ENCODE results near the gene TMEM139. TPM values are rescaled to one million over a fixed set of nuclear protein-coding genes. Genes with fewer than 3 reads are reported as not detected.

The TMEM139 gene
- polyA plus RNA-seq, 1 of the 3 experiments (the other 2 are of a cell fraction): 0.05 TPM

- WGBS (ENCODE audit: low lambda C conversion rate): 99% methylated on average over 2 of the region's 2 CpGs
- POLR2A ChIA-PET: interaction anchor here (2.0 kb wide), 1 partner anchor 20 kb away, joined by 7 read pairs; the partner anchor contains the start of gene CASP2
Measured at GRCh38 chr7:143308632-143309031, 23.9 kb downstream of the TMEM139 start.

More at GRCh38 chr7:143308632-143309031, 23.9 kb downstream of the TMEM139 start:
- Histone ChIP-seq H3K79me2 (ENCODE audit: insufficient read depth) (no peaks in the 10 kb centered on the region; the same call in 1 of the 2 replicates), H3K27me3 (ENCODE audit: insufficient read depth) (no peaks in the 10 kb centered on the region), H3K4me2 (no peak overlapping the region), H3K9me2 (no peaks in the 10 kb centered on the region), H2AFZ (ENCODE audit: low read depth) (no peak overlapping the region), H3K9ac (no peak overlapping the region), H3K27ac (ENCODE audit: low read depth in 2 of 2, low read length in 1 of 2) (no peak overlapping the region), H3K9me3 (no peaks in the 10 kb centered on the region), H3F3A (replicated peaks; ENCODE audit: insufficient read depth) (peaks cover 6% of the 10 kb centered on the region), H3K36me3 (replicated peaks in 1 of 2; ENCODE audit: control insufficient read depth in 1 of 2, insufficient read depth in 2 of 2, low read length in 1 of 2) (peaks cover 42 to 55% of the 10 kb centered on the region in 2 experiments), H3K4me1 (ENCODE audit: control insufficient read depth in 1 of 2, insufficient read depth in 2 of 2, low read depth in 1 of 2, low read length in 1 of 2) (no peaks in the 10 kb centered on the region; a peak in 1 of 4 replicates), H4K20me1 (ENCODE audit: insufficient read depth) (peaks cover 5% of the 10 kb centered on the region; the same call in 1 of the 2 replicates), H3K4me3 (ENCODE audit: low read depth in 2 of 2, low read length in 1 of 2) (no peak overlapping the region)
- CTCF ChIA-PET: interaction anchor here (1.0 to 3.5 kb wide), 6 partner anchors 9 to 108 kb away, joined by 3 to 26 read pairs (median 6); partner anchors contain the start of gene CASP2
- no peak for DNase-seq
- TF ChIP-seq RAD21 (IDR thresholded peaks at IDR 0.05; ENCODE audit: low read length): no peak
- TF ChIP-seq TCF12 (IDR thresholded peaks at IDR 0.05): no peak
- no peak for TF ChIP-seq EP300 (IDR thresholded peaks at IDR 0.05; ENCODE audit: borderline replicate concordance in 1 of 2, low read depth in 1 of 2, low read length in 1 of 2)
- no peak for TF ChIP-seq SIN3A (IDR thresholded peaks at IDR 0.05; ENCODE audit: borderline replicate concordance, low read depth, low read length)
- TF ChIP-seq PBX3 (IDR thresholded peaks at IDR 0.05): no peak
- no peak for TF ChIP-seq TEAD4 (IDR thresholded peaks at IDR 0.05; ENCODE audit: borderline replicate concordance, insufficient read depth)
- TF ChIP-seq CHD2 (IDR thresholded peaks at IDR 0.05; ENCODE audit: low read length, partially characterized antibody): no peak
- TF ChIP-seq NFIC (IDR thresholded peaks at IDR 0.05; ENCODE audit: borderline replicate concordance): no peak
- TF ChIP-seq MXI1 (IDR thresholded peaks at IDR 0.05; ENCODE audit: low read depth, low read length): no peak
- no peak for TF ChIP-seq USF1 (IDR thresholded peaks at IDR 0.05; ENCODE audit: borderline replicate concordance, low read depth)
- no peak for TF ChIP-seq POLR2AphosphoS5 (IDR thresholded peaks at IDR 0.05; ENCODE audit: low read depth, low read length)
- TF ChIP-seq EZH2phosphoT487 (IDR thresholded peaks at IDR 0.05; ENCODE audit: borderline replicate concordance, low read depth): no peak
- TF ChIP-seq CTCF (IDR thresholded peaks at IDR 0.05): no peak
- no peak for TF ChIP-seq USF2 (IDR thresholded peaks at IDR 0.05; ENCODE audit: borderline replicate concordance, low read depth, low read length)
- TF ChIP-seq NRF1 (IDR thresholded peaks at IDR 0.05; ENCODE audit: low read depth, low read length): no peak
- TF ChIP-seq FOSL2 (IDR thresholded peaks at IDR 0.05; ENCODE audit: borderline replicate concordance, low read depth): no peak
- no peak for TF ChIP-seq JUND (IDR thresholded peaks at IDR 0.05)
- TF ChIP-seq RFX5 (IDR thresholded peaks at IDR 0.05; ENCODE audit: low read length): no peak
- no peak for TF ChIP-seq MAX (IDR thresholded peaks at IDR 0.05; ENCODE audit: low read depth)
